Left cardiac atrium (tissue), 4 donors: Measurements from ENCODE around the gene GNAI1. TPM values are rescaled to one million over a fixed set of nuclear protein-coding genes. Genes with fewer than 3 reads are reported as not detected.

Source experiments
- ATAC-seq, 2 donors: fragments of 200-7000 bp; cut with Tn5 transposase; one replicate each; pipeline ENCODE4 v1.9.1; 2020; ENCODE audit warnings: mild to moderate bottlenecking in 2 of 2, moderate library complexity in 2 of 2
- DNase-seq: peaks from one replicate; pipeline ENCODE4 v3.0.0-alpha.2; 2020
- intact Hi-C, 2 donors: fragments of 100-400 bp; cut with DNase I; formaldehyde crosslinking; loops; one replicate each; pipeline versions ENCODE4 v1.14.1 to v1.15.1; 2022 to 2023
- long read RNA-seq: library from polyadenylated mRNA; unstranded; transcript quantifications from one replicate; pipeline ENCODE4 v2.0.0, GENCODE V29; 2021
- total RNA-seq, 2 donors: library from RNA; stranded (reverse); fragmentation: NEBNext Ultra II Directional; extraction: Animal tissue kit (Norgen Biotek cat#: 25700); gene quantifications; one replicate each; pipeline ENCODE4 v1.2.1, GENCODE V29; 2021
- donor health status: DM: no; HTN: yes; CAD: no.
- donor health status: DM: no; HTN: yes; CAD: no; lungs with severe emphysema.
- donor health status: DM: yes; HTN: yes; CAD: no.
- donor health status: Dilated cardiomyopathy.

GNAI1 gene
- total RNA-seq: 10 to 100 TPM; 16.0 to 18.4 TPM
- long read RNA-seq, full-length matches to known transcripts: 31 of 33 reads
- long read RNA-seq, partial matches to known transcripts: 0 of 33 reads
- long read RNA-seq, other reads (novel, unspliced or antisense): 2 of 33 reads

GRCh38 chr7:80134536-80135308 lies at the start of gene GNAI1:
Gene GNAI1 (plus strand): TSS chr7:80134831. CDS start chr7:80135161, 330 bp downstream.
- DNase-seq: peak; percentile 68
- intact Hi-C loops: loop anchor here in 1 of 2 donors (5.0 to 10.0 kb wide), 2 partner anchors 150 to 258 kb away; no protein-coding TSS in a partner anchor
- peak; percentile 91 for ATAC-seq

- peak in 1 of 2 donors; percentile 30 for ATAC-seq
- DNase-seq: no peak
- intact Hi-C loops: no loop called here
Measured at GRCh38 chr7:80087051-80087770, 47.4 kb upstream of the GNAI1 start.

GRCh38 chr7:80087771-80088170 lies 46.9 kb upstream of the GNAI1 start:
- no peak for DNase-seq
- ATAC-seq: peak in 1 of 2 donors; percentile 3
- intact Hi-C loops: no loop called here

GRCh38 chr7:80088705-80089104 lies 45.9 kb upstream of the GNAI1 start:
- intact Hi-C loops: no loop called here
- DNase-seq (no peak), ATAC-seq (peak in 1 of 2 donors; percentile 38)

GRCh38 chr7:80089366-80089765 lies 45.3 kb upstream of the GNAI1 start:
- DNase-seq (no peak), ATAC-seq (no peak)
- intact Hi-C loops: no loop called here

GRCh38 chr7:80093349-80093748 lies 41.3 kb upstream of the GNAI1 start:
- no peak for ATAC-seq
- no peak for DNase-seq
- intact Hi-C loops: loop anchor here (10.0 kb wide), 1 partner anchor 301 kb away; no protein-coding TSS in a partner anchor

GRCh38 chr7:80095545-80095944 lies 39.1 kb upstream of the GNAI1 start:
- intact Hi-C loops: loop anchor here (10.0 kb wide), 1 partner anchor 299 kb away; no protein-coding TSS in a partner anchor

GRCh38 chr7:80097756-80098155 lies 36.9 kb upstream of the GNAI1 start:
- ATAC-seq: no peak
- intact Hi-C loops: loop anchor here (10.0 kb wide), 1 partner anchor 297 kb away; no protein-coding TSS in a partner anchor
- no peak for DNase-seq

More at GRCh38 chr7:80095545-80095944, 39.1 kb upstream of the GNAI1 start:
- no peak for ATAC-seq
- DNase-seq: no peak

- intact Hi-C loops: loop anchor here (10.0 kb wide), 1 partner anchor 296 kb away; no protein-coding TSS in a partner anchor
- ATAC-seq (no peak), DNase-seq (no peak)
Measured at GRCh38 chr7:80098795-80099194, 35.8 kb upstream of the GNAI1 start.

GRCh38 chr7:80100254-80100653 lies 34.4 kb upstream of the GNAI1 start:
- intact Hi-C loops: no loop called here
- ATAC-seq: no peak
- no peak for DNase-seq

GRCh38 chr7:80105701-80106408 lies 28.8 kb upstream of the GNAI1 start:
- no peak for DNase-seq
- ATAC-seq: no peak
- intact Hi-C loops: no loop called here

GRCh38 chr7:80106498-80107113 lies 28.0 kb upstream of the GNAI1 start:
- ATAC-seq (no peak), DNase-seq (no peak)
- intact Hi-C loops: no loop called here

GRCh38 chr7:80107278-80107677 lies 27.4 kb upstream of the GNAI1 start:
- intact Hi-C loops: no loop called here
- ATAC-seq (no peak), DNase-seq (no peak)

- ATAC-seq (no peak), DNase-seq (no peak)
- intact Hi-C loops: no loop called here
Measured at GRCh38 chr7:80110376-80110775, 24.3 kb upstream of the GNAI1 start.

GRCh38 chr7:80114159-80114558 lies 20.5 kb upstream of the GNAI1 start:
- intact Hi-C loops: no loop called here
- ATAC-seq: no peak
- DNase-seq: no peak

- ATAC-seq (no peak), DNase-seq (no peak)
- intact Hi-C loops: no loop called here
Measured at GRCh38 chr7:80124526-80125264, 9.9 kb upstream of the GNAI1 start.

- ATAC-seq (peak in 1 of 2 donors; percentile 30), DNase-seq (no peak)
- intact Hi-C loops: no loop called here
Measured at GRCh38 chr7:80127412-80128160, 7.0 kb upstream of the GNAI1 start.
